Heart right ventricle (tissue), 16 donors: ENCODE measurements around the gene QPCTL. TPM values are rescaled to one million over a fixed set of nuclear protein-coding genes. Genes with fewer than 3 reads are reported as not detected.

Experiments used
- ATAC-seq, 8 donors: fragments of 200-7000 bp; cut with Tn5 transposase; one replicate each; pipeline ENCODE4 v1.9.1; 2020; ENCODE audit warnings: mild to moderate bottlenecking in 8 of 8, moderate library complexity in 8 of 8, moderate number of reproducible peaks in 1 of 8
- DNase-seq, 2 donors: peaks; one replicate each; pipeline ENCODE4 v3.0.0-alpha.2; 2020
- H3K27ac ChIP-seq, 10 donors: fragments of 200-600 bp; sonication (generic) in 2 of 10; one replicate each; pipeline versions ENCODE4 v1.5.0 to v1.8.0; 2020 to 2022; ENCODE audit warnings: mild to moderate bottlenecking in 3 of 10
- H3K27me3 ChIP-seq, 7 donors: fragments of 200-600 bp; one replicate each; pipeline ENCODE4 v1.8.0; 2021 to 2022; ENCODE audit warnings: mild to moderate bottlenecking in 2 of 7
- H3K36me3 ChIP-seq, 9 donors: fragments of 200-600 bp; sonication (generic) in 1 of 9; one replicate each; pipeline versions ENCODE4 v1.5.0 to v1.8.0; 2020 to 2022; ENCODE audit warnings: mild to moderate bottlenecking in 2 of 9
- H3K4me1 ChIP-seq, 9 donors: fragments of 200-600 bp; sonication (generic) in 1 of 9; one replicate each; pipeline versions ENCODE4 v1.5.0 to v1.8.0; 2020 to 2022; ENCODE audit warnings: mild to moderate bottlenecking in 4 of 9
- H3K4me3 ChIP-seq, 10 donors: fragments of 200-600 bp; sonication (generic) in 2 of 10; one replicate each; pipeline versions ENCODE4 v1.5.0 to v1.8.0; 2020 to 2022; ENCODE audit warnings: mild to moderate bottlenecking in 7 of 10, moderate library complexity in 2 of 10
- H3K9me3 ChIP-seq, 11 donors: fragments of 200-600 bp in 10 of 11; sonication (generic) in 2 of 11; one replicate each; pipeline versions ENCODE4 v1.5.0 to v1.8.0; 2013 to 2022; ENCODE audit warnings: mild to moderate bottlenecking in 2 of 11, control low read depth in 1 of 11, moderate library complexity in 1 of 11
- WGBS, 2 donors: extraction: QIAGEN DNeasy Blood & Tissue Kit; methylation state at CpG; one replicate each; pipeline ENCODE4 v1.1.7; 2013; ENCODE audit warnings: inconsistent platforms in 1 of 2; 5-methylcytosine and 5-hydroxymethylcytosine counted together
- intact Hi-C, 10 donors: fragments of 100-400 bp; cut with DNase I; formaldehyde crosslinking; loops; one replicate each; pipeline versions ENCODE4 v1.11.1 to v1.14.2; 2022
- microRNA-seq, 2 donors: library from miRNA; unstranded; fragments of <30 nt; microRNA quantifications; one replicate each; pipeline ENCODE4 v1.2.0, GENCODE V29; 2021
- polyA plus RNA-seq, 2 donors: library from polyadenylated mRNA; stranded (reverse); fragments of 200-250 nt; gene quantifications; one replicate each; pipeline ENCODE4 v1.2.3, GENCODE V29; 2013
- total RNA-seq, 10 donors: library from RNA; stranded (reverse); fragmentation: NEBNext Ultra II Directional in 3 of 10; extraction: Animal tissue kit (Norgen Biotek cat#: 25700) in 3 of 10; gene quantifications; one replicate each; pipeline versions ENCODE4 v1.2.1 to v1.2.4, GENCODE V29; 2021 to 2023
- TF ChIP-seq, protein P1 (sequence below), 9 donors: fragments of 200-600 bp; sonication (generic) in 2 of 9; IDR thresholded peaks; one replicate each; pipeline versions ENCODE4 v1.5.0 to v1.8.0; 2021 to 2022; ENCODE audit warnings: antibody characterized with exemption in 9 of 9, mild to moderate bottlenecking in 5 of 9, moderate library complexity in 1 of 9
- donor health status: Arrhythmogenic right ventricular cardiomyopathy.
- donor health status: ischemic (EF 13 %, LVEDD 7.1; RV severe dilation, severe dysfunction).
- donor health status: healthy with polysubstance abuse.
- donor health status: DM: no; HTN: yes; CAD: no.
- donor health status: DM: no; HTN: no; CAD: no.
- donor health status: ischemic (EF 25% LVEDD 6.9; RV normal size, moderate dysfunction).
- donor health status: ischemic (EF 25% LVEDD 5.7; RV mildly dilated, moderate dysfunction).
- donor health status: healthy.
- donor health status: DM: yes; HTN: yes; CAD: no.
- donor health status: Ischemic cardiomyopathy.
- donor health status: ischemic (EF 35%, LVEDD 5.7; RV mildly dilated, moderate dysfunction).
- donor health status: nonischemic (EF 11% LVEDD 7.7; RV severe dilation, severe dysfunction).
- donor health status: DM: yes; HTN: yes; CAD: no.
- donor health status: PGD.
- donor health status: ischemic (EF 29% LVEDD 5.4; RV normal size, mild dysfunction).
- donor health status: nonischemic (EF 23%, LVEDD 6.1; RV moderate dilation, normal function).

Gene QPCTL
- total and polyA plus RNA-seq, 12 donors, result 1.8 to 4.5 (median 2.6) TPM

GRCh38 chr19:45752639-45753038 is 60.2 kb downstream of the QPCTL start:
- TF ChIP-seq, protein P1, sequence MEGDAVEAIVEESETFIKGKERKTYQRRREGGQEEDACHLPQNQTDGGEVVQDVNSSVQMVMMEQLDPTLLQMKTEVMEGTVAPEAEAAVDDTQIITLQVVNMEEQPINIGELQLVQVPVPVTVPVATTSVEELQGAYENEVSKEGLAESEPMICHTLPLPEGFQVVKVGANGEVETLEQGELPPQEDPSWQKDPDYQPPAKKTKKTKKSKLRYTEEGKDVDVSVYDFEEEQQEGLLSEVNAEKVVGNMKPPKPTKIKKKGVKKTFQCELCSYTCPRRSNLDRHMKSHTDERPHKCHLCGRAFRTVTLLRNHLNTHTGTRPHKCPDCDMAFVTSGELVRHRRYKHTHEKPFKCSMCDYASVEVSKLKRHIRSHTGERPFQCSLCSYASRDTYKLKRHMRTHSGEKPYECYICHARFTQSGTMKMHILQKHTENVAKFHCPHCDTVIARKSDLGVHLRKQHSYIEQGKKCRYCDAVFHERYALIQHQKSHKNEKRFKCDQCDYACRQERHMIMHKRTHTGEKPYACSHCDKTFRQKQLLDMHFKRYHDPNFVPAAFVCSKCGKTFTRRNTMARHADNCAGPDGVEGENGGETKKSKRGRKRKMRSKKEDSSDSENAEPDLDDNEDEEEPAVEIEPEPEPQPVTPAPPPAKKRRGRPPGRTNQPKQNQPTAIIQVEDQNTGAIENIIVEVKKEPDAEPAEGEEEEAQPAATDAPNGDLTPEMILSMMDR (IDR thresholded peaks at IDR 0.05), result no peak
- no peaks in the 10 kb centered on the region for H3K27me3 ChIP-seq
- intact Hi-C loops, result no loop called here
- ATAC-seq (no peak), DNase-seq (no peak)
- H3K36me3 ChIP-seq, result no peaks in the 10 kb centered on the region
- H3K4me3 ChIP-seq, result no peak overlapping the region
- H3K9me3 ChIP-seq, result no peaks in the 10 kb centered on the region
- H3K27ac ChIP-seq, result no peak overlapping the region
- WGBS, 2 donors, result 95 to 96% methylated on average over 12 of the region's 12 CpGs
- no peaks in the 10 kb centered on the region for H3K4me1 ChIP-seq

- 69% methylated on average over 6 of the region's 6 CpGs for WGBS, 2 donors
- Histone ChIP-seq H3K27ac (no peak overlapping the region), H3K27me3 (no peaks in the 10 kb centered on the region), H3K4me3 (no peak overlapping the region), H3K4me1 (no peaks in the 10 kb centered on the region), H3K9me3 (no peaks in the 10 kb centered on the region), H3K36me3 (no peaks in the 10 kb centered on the region)
- intact Hi-C loops, result no loop called here
- TF ChIP-seq, protein P1 (IDR thresholded peaks at IDR 0.05), result no peak
- ATAC-seq (peak in 1 of 8 donors; percentile 10), DNase-seq (no peak)
Observed at GRCh38 chr19:45753548-45753947, 61.1 kb downstream of the QPCTL start.

Small RNAs within 50 kb of the gene (microRNA-seq; reads per million reads assigned to microRNA genes)
- gene MIR642A, result 0 reads per million in 2 donors
- 0 reads per million in 2 donors for gene MIR642B

Other genes starting within 250 kb of the QPCTL start
- gene FOSB, start 224.7 kb upstream of the QPCTL start, total RNA-seq, result 10 to 100 TPM in 2 of 10 donors, 1 to 10 TPM in 7, under 1 TPM in 1; 0.39 to 54.5 (median 4.9) TPM
- 1 to 10 TPM; 2.1 to 5.5 TPM for gene FOSB, start 224.7 kb upstream of the QPCTL start, polyA plus RNA-seq
- 10 to 100 TPM; 15.9 to 33.7 (median 21.8) TPM for gene RTN2, start 195.6 kb upstream of the QPCTL start, total RNA-seq
- gene RTN2, start 195.6 kb upstream of the QPCTL start, polyA plus RNA-seq, result 10 to 100 TPM; 11.1 to 13.3 TPM
- gene PPM1N, start 194.2 kb upstream of the QPCTL start, total RNA-seq, result 1 to 10 TPM in 1 of 10 donors, under 1 TPM in 4, not detected in 5; 0.32 to 3.6 (median 0.57) TPM
- under 1 TPM; 0.51 to 0.68 TPM for gene PPM1N, start 194.2 kb upstream of the QPCTL start, polyA plus RNA-seq
- gene VASP, start 185.2 kb upstream of the QPCTL start, total RNA-seq, result 10 to 100 TPM; 24.9 to 78.6 (median 42.3) TPM
- gene VASP, start 185.2 kb upstream of the QPCTL start, polyA plus RNA-seq, result 10 to 100 TPM; 62.3 to 70.0 TPM
- gene OPA3, start 107.9 kb upstream of the QPCTL start, total RNA-seq, result 10 to 100 TPM; 20.0 to 27.9 (median 24.2) TPM
- gene OPA3, start 107.9 kb upstream of the QPCTL start, polyA plus RNA-seq, result 10 to 100 TPM; 10.2 to 10.7 TPM
- 10 to 100 TPM in 1 of 10 donors, 1 to 10 TPM in 9; 2.3 to 29.4 (median 5.2) TPM for gene GPR4, start 90.5 kb upstream of the QPCTL start, total RNA-seq
- gene GPR4, start 90.5 kb upstream of the QPCTL start, polyA plus RNA-seq, result 1 to 10 TPM; 5.7 to 9.4 TPM
- 10 to 100 TPM; 30.2 to 54.5 (median 46.1) TPM for gene EML2, start 53.3 kb upstream of the QPCTL start, total RNA-seq
- 10 to 100 TPM; 17.3 to 26.8 TPM for gene EML2, start 53.3 kb upstream of the QPCTL start, polyA plus RNA-seq
- 1 to 10 TPM; 2.4 to 7.8 (median 4.4) TPM for gene GIPR, start 24.4 kb upstream of the QPCTL start, total RNA-seq
- gene GIPR, start 24.4 kb upstream of the QPCTL start, polyA plus RNA-seq, result 10 to 100 TPM in 1 of 2 donors, 1 to 10 TPM in 1; 2.4 to 16.6 TPM
- gene SNRPD2, start 713 bp upstream of the QPCTL start, total RNA-seq, result 100 to 1,000 TPM; 216 to 268 (median 240) TPM
- 100 to 1,000 TPM; 316 to 464 TPM for gene SNRPD2, start 713 bp upstream of the QPCTL start, polyA plus RNA-seq
- gene FBXO46, start 38.2 kb downstream of the QPCTL start, total RNA-seq, result 10 to 100 TPM in 2 of 10 donors, 1 to 10 TPM in 8; 5.2 to 13.5 (median 9.1) TPM
- 10 to 100 TPM in 1 of 2 donors, 1 to 10 TPM in 1; 5.3 to 11.4 TPM for gene FBXO46, start 38.2 kb downstream of the QPCTL start, polyA plus RNA-seq
- not detected for gene MEIOSIN, start 40.8 kb downstream of the QPCTL start, total RNA-seq
- not detected for gene MEIOSIN, start 40.8 kb downstream of the QPCTL start, polyA plus RNA-seq
- 10 to 100 TPM; 16.8 to 24.5 (median 21.3) TPM for gene SIX5, start 76.6 kb downstream of the QPCTL start, total RNA-seq
- gene SIX5, start 76.6 kb downstream of the QPCTL start, polyA plus RNA-seq, result 10 to 100 TPM; 15.5 to 29.3 TPM
- gene DMPK, start 89.8 kb downstream of the QPCTL start, total RNA-seq, result 100 to 1,000 TPM; 220 to 377 (median 296) TPM
- 100 to 1,000 TPM; 377 to 439 TPM for gene DMPK, start 89.8 kb downstream of the QPCTL start, polyA plus RNA-seq
- gene DMWD, start 100.2 kb downstream of the QPCTL start, total RNA-seq, result 10 to 100 TPM; 54.2 to 78.1 (median 69.3) TPM
- gene DMWD, start 100.2 kb downstream of the QPCTL start, polyA plus RNA-seq, result 10 to 100 TPM; 44.6 to 58.9 TPM
- under 1 TPM in 2 of 10 donors, not detected in 8; 0.09 to 0.15 TPM for gene RSPH6A, start 122.6 kb downstream of the QPCTL start, total RNA-seq
- gene RSPH6A, start 122.6 kb downstream of the QPCTL start, polyA plus RNA-seq, result not detected
- gene SYMPK, start 170.5 kb downstream of the QPCTL start, total RNA-seq, result 10 to 100 TPM; 22.4 to 45.0 (median 33.0) TPM
- gene SYMPK, start 170.5 kb downstream of the QPCTL start, polyA plus RNA-seq, result 10 to 100 TPM; 30.5 to 75.0 TPM
- under 1 TPM in 1 of 10 donors, not detected in 9; 0.11 TPM for gene FOXA3, start 171.7 kb downstream of the QPCTL start, total RNA-seq
- under 1 TPM in 1 of 2 donors, not detected in 1; 0.01 TPM for gene FOXA3, start 171.7 kb downstream of the QPCTL start, polyA plus RNA-seq
- gene IRF2BP1, start 193.5 kb downstream of the QPCTL start, total RNA-seq, result 10 to 100 TPM; 15.9 to 23.0 (median 20.3) TPM
- gene IRF2BP1, start 193.5 kb downstream of the QPCTL start, polyA plus RNA-seq, result 10 to 100 TPM in 1 of 2 donors, 1 to 10 TPM in 1; 8.0 to 13.4 TPM
- 10 to 100 TPM in 6 of 10 donors, 1 to 10 TPM in 4; 8.1 to 17.0 (median 10.3) TPM for gene MYPOP, start 209.9 kb downstream of the QPCTL start, total RNA-seq
- gene MYPOP, start 209.9 kb downstream of the QPCTL start, polyA plus RNA-seq, result 1 to 10 TPM; 7.1 to 8.9 TPM
- not detected for gene NANOS2, start 222.1 kb downstream of the QPCTL start, total RNA-seq
- not detected for gene NANOS2, start 222.1 kb downstream of the QPCTL start, polyA plus RNA-seq